GM19463 (cell line): ENCODE data around the gene NBEA.
A peak's percentile ranks its signal among the peaks of the same experiment; 100 is the strongest.

ENCODE experiments used
- ATAC-seq: cut with Tn5 transposase; IDR thresholded peaks from one replicate; pipeline ENCODE4 v1.9.1; 2021; ENCODE audit warnings: mild to moderate bottlenecking, moderate library complexity; ENCODE audit not compliant: unreplicated experiment

Gene NBEA

DNA sequence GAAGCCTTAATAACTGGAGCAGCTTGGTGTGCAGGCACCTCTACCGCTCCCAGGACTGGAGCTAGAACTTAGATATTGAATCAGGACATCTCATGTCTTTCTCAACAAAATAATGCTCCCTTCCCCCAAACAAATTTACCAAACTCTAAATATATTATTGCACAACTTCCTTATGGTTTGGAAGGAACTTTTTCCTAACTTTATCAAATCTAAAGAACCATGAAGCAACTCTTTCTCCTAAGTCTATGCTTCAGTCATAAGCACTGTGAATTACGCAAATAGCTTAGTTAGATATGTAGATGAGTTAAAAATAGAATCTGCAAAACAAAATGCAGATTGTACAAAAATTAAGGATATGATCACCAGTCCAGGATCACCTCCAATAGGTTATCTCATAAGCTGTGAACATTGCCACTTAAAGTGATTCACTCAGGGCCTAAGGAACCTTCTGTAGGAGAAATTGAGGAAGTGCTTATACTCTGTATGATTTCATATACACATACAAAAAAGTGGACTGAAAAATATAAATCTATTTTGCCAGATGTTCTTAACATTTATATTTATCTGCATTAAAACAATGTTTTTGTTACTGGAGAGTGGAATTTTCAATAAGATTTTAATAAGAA lies 554.8 kb downstream of the NBEA start:
- ATAC-seq = no peak

- ATAC-seq = no peak
These were observed 556.2 kb downstream of the NBEA start for GRCh38 chr13:35498231-35498630.

DNA sequence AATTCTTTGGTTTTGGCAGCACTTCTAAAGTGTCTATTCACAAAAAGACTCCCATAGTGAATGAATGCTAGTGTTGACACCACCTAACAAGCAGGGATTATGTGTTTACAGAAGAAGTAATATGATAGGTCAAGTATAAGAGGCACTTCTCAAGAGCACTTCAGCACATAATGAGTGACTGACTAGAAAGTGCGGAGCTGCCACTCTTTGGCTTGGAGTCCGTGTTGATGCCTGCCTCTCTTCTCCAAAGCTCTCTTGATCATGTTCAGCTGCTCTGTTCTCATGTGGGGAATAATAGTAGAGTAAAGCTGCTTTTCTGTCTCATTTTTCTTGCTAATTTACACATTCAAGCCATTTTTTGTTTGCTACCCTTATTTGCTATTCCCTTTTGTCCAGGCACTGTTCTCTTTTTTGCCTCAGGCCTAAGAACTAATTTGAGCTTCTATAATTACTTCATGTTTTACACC lies 557.2 kb downstream of the NBEA start:
- no peak for ATAC-seq

GRCh38 chr13:35499676-35500075 lies 557.6 kb downstream of the NBEA start:
- no peak for ATAC-seq

GRCh38 chr13:35500144-35500543 lies 558.1 kb downstream of the NBEA start:
- ATAC-seq = no peak

- ATAC-seq = no peak
These were observed 559.7 kb downstream of the NBEA start for GRCh38 chr13:35501661-35502235.

- ATAC-seq = no peak
These were observed 560.4 kb downstream of the NBEA start for GRCh38 chr13:35502456-35502855.

DNA sequence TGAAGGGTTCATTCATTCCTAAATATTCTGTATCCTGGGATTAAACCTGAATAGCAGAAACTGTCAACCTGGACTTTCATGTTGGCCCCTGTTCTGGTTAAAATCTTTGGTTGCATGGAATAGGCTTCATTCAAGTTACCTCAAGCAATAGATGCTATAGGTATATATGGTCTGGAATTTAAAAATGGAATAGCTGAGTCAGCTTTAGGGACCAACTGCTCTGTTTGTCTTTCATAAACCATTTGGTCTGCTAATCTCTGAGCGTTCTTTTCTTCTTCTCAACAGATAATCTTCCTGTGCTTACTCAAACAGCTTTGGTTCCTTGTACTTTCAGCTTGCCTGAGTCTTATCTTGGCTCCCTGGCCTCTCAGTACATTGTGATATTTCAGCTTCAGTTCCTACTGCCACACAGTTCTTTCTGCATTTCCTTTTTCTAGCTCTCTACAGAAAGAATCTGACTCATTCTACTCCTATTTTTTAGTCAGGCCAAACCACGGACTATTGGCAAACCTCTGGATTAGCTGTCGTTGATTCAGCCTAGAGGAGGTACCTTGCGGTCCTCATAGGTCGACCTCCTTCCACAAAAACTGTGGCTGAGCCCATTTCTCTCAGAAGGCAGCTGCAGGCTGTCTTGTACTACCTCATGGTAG lies 570.3 kb downstream of the NBEA start:
- no peak for ATAC-seq

GRCh38 chr13:35514061-35514477 lies 572.0 kb downstream of the NBEA start:
- no peak for ATAC-seq

- no peak for ATAC-seq
These were observed 572.9 kb downstream of the NBEA start for GRCh38 chr13:35514801-35515502.

DNA sequence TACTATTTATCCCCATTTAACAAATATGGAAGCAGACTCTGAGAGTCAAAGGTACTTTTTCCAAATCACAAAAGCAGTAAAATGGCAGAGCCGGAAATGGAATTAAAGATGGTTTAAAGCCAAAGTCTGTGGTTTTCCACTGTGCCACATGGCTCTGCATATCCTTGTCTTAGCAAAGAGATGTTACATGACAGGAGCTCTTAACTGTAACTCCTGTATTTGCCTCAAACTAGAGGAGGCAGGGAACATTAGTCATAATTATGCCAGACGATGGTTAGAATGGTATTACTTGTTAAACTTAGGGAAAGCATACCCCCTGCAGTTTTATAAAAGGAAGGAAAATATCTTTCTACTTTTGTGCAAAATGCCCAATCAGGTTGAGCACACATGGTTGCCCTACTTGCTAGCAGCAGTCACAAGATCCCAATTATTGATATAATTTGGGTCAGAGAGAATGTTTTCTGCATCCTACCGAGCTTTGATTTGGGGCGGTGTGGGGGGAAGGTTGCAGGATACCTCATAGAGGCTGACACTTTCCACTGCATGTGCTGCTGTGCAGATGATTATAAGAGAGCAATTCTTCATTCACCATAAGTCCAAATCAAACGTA lies 576.4 kb downstream of the NBEA start:
- no peak for ATAC-seq

- no peak for ATAC-seq
These were observed 582.1 kb downstream of the NBEA start for GRCh38 chr13:35524171-35524570.

DNA sequence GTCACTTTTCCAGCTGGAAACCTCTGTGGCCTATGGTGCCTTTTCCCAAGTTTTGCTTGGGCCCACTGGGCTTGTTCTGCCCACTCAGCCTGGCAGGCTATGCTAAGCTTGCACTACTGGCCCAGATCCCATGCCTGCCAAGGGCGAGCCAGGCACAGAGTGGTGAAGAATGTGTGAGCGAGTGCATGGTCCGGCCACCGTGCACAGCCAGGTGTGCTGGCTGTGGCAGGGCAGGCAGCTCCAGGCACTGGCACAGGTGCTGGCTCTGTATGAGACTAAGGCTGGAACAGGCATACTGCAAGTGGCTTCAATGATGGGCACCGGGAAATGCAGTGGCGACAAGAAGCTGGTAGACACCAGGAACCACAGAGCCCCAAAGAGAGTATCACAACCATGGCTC lies 584.5 kb downstream of the NBEA start:
- ATAC-seq = no peak

- no peak for ATAC-seq
These were observed 585.4 kb downstream of the NBEA start for GRCh38 chr13:35527451-35527850.

DNA sequence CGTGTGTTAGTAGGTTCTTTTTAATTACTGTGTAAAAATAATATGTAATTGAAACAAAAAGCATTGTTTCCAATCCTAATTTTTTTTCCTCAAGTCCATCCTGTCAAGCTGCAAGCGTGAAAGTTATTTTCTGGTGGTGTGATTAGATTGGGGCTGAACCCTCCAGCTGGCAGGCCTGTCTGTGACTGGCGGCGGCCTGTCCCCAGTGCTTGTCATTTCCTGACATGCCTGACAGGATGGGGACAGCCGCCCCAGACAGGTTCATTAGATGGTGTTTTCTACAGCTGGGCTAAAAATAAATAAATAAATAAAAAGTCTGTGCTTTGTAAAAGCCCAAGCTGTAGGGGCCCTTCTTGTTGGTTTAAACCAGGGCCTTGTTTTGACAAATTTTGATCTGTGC lies 588.1 kb downstream of the NBEA start:
- ATAC-seq = no peak

- no peak for ATAC-seq
These were observed 588.5 kb downstream of the NBEA start for GRCh38 chr13:35530581-35530980.

GRCh38 chr13:35531526-35531925 lies 589.5 kb downstream of the NBEA start:
- ATAC-seq = no peak

DNA sequence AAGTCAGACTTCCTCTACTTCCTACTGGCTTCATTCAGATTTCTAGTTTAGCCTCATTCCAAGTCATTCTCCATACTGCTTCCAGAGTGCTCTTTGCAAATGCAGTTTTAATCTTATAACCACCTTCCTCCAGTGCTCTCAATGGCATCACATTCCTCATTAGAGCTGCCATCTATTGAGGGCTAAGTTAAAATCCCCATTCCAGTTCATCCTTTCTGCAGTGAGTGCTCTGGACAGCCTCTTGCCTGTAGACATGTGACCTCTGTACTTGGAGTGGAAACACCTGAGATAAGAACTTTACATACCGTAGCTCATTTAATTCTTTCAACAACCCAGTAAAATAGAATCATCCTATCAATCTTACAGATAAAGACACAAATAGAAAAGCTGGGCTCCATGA lies 592.3 kb downstream of the NBEA start:
- ATAC-seq = no peak

DNA sequence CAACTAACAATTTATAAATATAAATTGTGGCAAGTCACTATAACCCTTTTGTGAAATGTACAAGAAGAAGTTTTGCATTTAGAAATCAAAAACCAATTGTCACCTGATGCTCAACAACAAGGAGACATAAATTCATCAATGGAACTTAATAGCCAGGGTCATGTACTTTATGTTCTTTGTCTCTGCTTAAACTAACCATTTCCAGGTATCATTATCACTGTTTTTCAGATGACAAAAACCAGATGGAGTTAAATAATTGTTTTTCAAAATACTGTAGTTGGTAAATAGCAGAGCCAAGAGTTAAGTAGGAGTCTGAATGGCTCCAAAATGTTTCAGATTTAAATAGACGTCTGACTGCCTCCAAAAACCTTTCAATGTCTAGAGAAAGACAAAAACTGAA lies 606.7 kb downstream of the NBEA start:
- no peak for ATAC-seq

- peak; percentile 81 for ATAC-seq
These were observed 607.4 kb downstream of the NBEA start for GRCh38 chr13:35549481-35549880.

- ATAC-seq = no peak
These were observed 610.2 kb downstream of the NBEA start for GRCh38 chr13:35552172-35552844.
